GM21526 (cell line): ENCODE data around the gene CFAP73.

Experiments
- ATAC-seq: cut with Tn5 transposase; IDR thresholded peaks from one replicate; pipeline ENCODE4 v1.9.1; 2021; ENCODE audit warnings: moderate library complexity; ENCODE audit not compliant: unreplicated experiment, low FRiP score

CFAP73 gene

GRCh38 chr12:113119980-113120669, 29.4 kb upstream of the CFAP73 start:
- ATAC-seq: no peak

GRCh38 chr12:113120670-113121370, 28.7 kb upstream of the CFAP73 start:
- no peak for ATAC-seq

DNA sequence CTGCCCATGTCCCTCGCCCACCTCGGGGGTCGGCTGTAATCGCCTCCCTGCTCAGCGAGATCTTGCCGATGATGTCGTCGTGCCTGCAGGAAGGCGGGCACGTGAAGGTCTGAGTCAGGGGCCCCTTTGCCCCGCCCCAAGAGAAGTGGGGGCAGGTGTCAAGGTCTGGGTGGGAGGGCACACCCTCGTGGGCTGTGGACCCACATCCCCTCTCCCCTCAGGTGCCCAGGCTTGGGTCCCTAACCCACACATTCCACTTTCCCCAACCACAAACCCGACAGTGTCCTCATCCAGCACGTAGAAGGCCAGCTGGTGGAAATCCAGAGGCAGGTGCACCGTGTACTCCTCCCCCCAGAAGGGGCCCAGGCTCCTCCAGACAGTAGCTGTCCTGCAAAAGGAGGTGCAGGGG, 21.7 kb upstream of the CFAP73 start:
- no peak for ATAC-seq

DNA sequence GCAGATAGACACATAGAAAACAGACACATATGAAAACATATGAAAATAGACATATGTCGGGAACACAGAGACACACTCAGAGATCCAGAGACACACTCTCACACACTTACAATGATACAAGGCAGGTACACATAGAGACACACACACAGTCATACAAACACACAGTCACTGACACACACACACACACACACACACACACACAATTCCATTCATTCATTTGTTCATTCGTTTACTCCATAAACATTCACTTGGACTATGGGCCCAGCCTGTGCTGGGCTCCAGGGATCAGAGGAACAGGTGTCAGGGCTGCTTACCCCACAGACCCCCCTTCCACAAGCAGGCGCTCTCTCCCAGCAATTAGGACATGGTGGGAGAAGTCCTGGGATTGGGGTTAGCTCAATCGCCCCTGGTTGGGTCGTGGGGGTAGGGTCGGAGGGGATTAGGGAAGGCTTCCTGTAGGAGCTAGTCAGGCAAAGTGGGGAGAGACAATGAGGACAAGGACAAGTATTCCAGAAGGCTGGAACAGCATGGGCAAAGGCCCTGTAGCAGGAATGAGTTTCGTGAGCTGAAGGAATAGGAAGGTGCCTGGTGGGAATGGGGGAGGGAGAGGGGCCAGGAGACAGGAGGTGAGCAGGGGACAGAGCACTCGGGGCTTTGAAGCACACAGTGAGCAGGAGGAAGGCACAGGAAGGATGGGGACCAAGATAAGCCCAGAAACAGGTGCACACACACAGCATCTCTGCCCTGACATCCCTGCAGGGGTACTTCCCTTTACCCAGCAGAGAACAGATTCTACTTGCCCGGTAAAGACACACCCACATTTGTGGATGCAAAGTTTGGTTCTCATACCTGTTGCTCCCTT, 20.5 kb upstream of the CFAP73 start:
- no peak for ATAC-seq

GRCh38 chr12:113129664-113130456, 19.7 kb upstream of the CFAP73 start:
- ATAC-seq: no peak

GRCh38 chr12:113130457-113131135, 18.9 kb upstream of the CFAP73 start:
- ATAC-seq: no peak

DNA sequence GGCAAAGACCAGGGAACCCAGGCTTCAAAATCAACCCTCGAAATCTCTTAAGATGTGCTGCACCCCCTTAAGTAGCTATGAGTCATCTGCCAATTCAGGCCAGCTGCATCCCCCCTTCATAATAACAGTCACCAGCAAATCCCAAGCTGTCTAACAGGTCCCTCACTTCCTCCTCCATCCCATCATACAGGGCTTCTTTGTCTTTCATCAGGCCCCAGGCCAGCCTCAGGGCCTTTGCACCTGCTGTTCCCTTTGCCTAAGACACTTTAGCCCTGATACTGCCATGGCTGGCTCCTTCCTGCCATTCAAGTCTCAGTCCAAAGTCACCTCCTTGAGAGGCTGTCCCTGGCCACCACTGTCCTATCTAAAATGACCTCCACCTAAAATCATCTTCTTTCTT, 18.0 kb upstream of the CFAP73 start:
- ATAC-seq: no peak

DNA sequence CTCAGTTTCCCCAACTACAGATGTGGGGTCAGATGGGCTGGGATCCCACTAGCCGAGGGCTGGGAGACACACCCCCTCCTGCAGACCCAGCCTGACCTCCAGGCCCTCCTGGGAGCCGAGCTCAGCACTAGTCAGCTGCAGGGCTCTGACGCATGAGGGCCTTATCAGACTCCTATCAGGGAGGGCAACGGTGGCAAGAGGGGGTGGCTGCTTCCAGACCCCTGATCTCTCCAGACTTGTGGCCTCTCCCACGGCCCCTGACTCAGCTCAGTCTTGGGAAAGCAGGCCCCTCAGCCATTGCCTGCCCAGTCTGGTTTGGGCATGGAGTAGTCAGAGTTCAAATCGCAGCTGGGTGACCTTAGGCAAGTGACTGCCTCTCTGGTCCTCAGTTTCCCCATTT, 16.5 kb upstream of the CFAP73 start:
- no peak for ATAC-seq

DNA sequence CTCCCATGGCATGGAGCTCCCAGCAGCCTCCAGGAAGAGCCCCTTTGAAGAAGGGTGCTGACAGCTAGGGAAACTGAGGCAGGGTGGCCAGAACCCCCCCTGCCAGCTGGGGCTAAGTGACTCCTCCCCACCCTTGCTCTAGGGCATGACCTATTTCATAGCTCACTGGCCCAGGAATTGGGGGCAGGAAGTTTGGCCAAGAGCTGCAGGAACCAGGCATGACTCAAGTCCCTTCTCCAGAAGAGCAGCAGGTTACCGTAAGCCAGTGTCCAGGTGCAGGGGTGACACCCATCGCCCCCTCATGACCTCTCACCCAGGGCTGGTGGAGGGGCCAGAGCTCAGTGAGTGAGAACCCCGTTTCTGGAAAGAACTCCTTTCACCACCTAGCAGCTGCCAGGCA, 15.9 kb upstream of the CFAP73 start:
- no peak for ATAC-seq

GRCh38 chr12:113134071-113134470, 15.5 kb upstream of the CFAP73 start:
- no peak for ATAC-seq

DNA sequence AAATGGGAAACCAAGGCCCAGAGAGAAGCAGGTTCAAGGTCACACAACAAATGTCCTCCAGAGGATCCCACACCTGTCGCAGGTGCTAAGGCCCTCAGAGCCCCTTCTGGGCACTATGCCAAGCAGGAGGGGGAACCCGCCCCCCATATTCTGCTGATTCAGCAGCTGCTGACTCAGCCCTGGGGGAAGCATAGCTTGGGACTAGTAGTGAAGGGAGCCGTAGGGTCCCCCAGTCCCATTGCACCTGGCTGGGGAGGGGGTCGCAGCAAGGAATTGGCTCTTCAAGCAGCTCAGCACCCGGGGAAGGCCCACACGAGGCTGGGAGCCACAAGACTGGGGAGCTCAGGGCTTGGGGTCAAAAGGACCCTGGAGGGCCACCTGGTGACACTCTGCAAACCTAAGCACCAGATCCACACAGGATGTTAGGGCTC, 15.0 kb upstream of the CFAP73 start:
- no peak for ATAC-seq

DNA sequence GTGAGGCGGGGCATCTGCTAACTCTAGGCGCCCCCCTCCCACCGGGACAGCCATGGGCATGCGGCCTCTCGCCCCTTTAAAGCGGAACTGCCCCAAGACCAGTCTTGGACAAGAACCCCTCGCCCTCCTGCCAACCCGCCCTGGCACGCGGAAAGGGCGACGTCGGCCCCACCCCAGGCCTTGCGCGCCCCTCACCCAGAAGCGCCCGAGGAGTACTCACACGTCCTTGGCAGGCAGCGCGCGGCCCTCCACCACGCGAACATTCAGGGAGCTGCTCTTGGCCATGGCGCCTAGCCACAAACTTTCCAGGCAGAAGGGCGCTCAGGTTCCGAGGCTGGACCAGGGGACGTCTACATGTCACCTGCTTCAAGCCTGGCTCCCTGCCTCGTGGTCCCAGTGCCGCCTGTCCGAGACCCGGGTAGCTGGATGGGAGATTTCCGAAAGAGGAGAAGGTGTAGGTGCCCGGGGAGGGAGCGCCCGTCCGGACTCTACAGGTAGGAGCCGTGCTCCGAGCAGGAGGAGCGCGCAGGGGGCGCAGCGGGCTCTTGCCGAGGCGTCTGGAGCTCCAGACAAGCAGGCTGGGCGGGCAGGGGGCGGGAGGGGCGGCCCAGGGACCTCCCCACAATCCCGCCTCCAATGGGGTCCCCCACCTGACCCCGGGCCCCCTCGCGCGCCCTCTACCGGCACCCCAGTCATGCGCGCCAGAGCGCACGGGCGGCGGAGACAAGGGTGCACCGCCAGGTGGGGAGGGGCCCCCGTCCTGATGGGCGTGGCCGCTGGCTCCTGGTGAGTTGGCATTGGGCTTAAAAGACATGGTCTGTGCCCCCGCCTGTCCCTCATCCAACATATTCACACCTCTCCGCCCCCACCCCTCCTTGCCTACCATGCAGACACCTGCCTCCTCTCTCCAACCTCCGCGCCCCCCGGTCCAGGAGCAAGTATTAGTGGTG, 14.1 kb upstream of the CFAP73 start, which contains the start of gene RASAL1:
RASAL1 (minus strand) TSS at position 584 of the 950 bp plus-strand sequence; CDS start at position 285, 299 bp downstream.
- no peak for ATAC-seq

GRCh38 chr12:113136128-113136989, 13.2 kb upstream of the CFAP73 start:
- no peak for ATAC-seq

GRCh38 chr12:113136990-113137511, 12.5 kb upstream of the CFAP73 start:
- ATAC-seq: no peak

DNA sequence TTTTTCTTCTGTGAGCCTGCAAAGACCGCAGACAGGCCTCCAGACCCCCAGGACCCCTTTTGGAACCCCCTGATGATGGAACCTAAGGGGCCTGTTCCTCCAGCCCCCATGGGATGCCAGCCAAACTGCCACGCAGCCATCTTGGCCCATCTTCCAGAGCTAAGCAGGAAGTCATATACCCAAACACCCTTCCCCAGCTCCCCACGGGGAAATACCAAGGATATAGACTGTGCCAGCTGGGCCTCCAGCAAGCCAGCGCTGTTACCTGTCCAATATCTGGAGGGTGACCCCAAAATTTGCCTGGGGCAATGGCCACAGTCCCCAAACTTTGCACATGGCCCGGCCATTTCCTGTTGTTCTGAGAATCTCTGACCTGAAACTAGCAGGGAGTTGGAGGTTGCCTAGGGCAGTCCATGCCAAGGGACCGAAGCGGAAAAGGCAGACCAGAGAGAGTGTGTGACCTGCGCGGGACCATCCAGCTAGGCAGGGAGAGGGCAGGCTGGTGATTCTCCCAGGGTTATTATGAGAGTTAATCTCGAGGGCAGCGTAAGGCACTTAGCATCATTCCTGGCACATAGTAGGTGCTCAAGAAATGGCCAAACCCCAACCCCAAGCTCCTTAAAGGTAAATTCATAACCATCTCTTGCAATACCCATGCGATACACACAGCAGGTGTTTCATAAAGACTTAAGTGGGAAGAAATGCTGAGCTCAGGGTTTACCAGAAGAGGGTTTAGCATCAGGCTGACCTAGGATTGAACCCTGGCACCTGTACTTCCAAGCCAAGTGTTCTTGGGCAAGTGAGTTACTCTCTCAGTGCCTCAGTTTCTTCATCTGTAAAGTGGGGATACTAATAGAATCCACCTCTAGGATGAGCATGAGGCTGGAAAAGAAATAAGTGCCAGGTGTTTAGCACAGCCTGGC, 11.4 kb upstream of the CFAP73 start:
- no peak for ATAC-seq

GRCh38 chr12:113138826-113139225, 10.7 kb upstream of the CFAP73 start:
- no peak for ATAC-seq
